ENCODE measurements around the gene JPH4. TPM values are rescaled to one million over a fixed set of nuclear protein-coding genes. Genes with fewer than 3 reads are reported as not detected.

JPH4 gene
- polyA plus RNA-seq, 3 donors = 2.2 to 4.1 (median 3.7) TPM

GRCh38 chr14:23605931-23606585, 27.5 kb upstream of the JPH4 start:
- H3K4me3 Mint-ChIP-seq = no peak overlapping the region
- H2AFZ ChIP-seq (ENCODE audit: insufficient read depth, low read depth, low read length, poor library complexity, severe bottlenecking) = no peak overlapping the region

DNA sequence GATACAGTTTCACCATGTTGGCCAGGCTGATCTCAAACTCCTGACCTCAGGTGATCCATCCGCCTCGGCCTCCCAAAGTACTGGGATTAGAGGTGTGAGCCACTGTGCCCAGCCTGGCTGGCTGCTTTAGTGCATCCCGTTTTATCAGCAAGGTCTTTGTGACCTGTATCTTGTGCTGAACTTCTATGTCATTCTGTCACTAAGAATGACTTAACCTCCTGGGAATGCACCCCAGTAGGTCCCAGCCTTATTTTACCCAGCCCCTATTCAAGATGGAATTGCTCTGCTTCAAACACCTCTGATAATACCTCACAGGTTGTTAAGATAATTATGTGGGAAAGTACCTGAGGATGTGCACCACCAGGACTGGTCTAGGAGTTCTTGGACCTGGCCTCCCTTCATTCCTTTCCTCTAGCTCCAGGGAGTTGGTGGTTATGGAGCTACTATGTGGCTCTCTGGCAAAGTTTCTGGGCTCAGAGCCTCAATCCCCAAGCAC, 26.1 kb upstream of the JPH4 start:
- H3K4me3 Mint-ChIP-seq = no peak overlapping the region
- H3K4me1 Mint-ChIP-seq = no peaks in the 10 kb centered on the region
- Histone ChIP-seq H4K20me1 (ENCODE audit: insufficient read depth, low read length) (no peaks in the 10 kb centered on the region), H3K36me3 (replicated peaks in 1 of 2; ENCODE audit: control insufficient read depth in 1 of 2, insufficient read depth in 2 of 2, low read length in 2 of 2) (no peaks in the 10 kb centered on the region), H3K9ac (ENCODE audit: insufficient read depth, low read length, poor library complexity, severe bottlenecking) (no peak overlapping the region), H3K9me3 (replicated peaks in 1 of 2; ENCODE audit: control insufficient read depth in 1 of 2, insufficient read depth in 1 of 2, low read length in 2 of 2) (no peaks in the 10 kb centered on the region), H2AFZ (ENCODE audit: insufficient read depth, low read depth, low read length, poor library complexity, severe bottlenecking) (no peak overlapping the region), H3K4me1 (ENCODE audit: control insufficient read depth in 1 of 2, insufficient read depth in 2 of 2, low read length in 2 of 2) (no peaks in the 10 kb centered on the region), H3K4me3 (replicated peaks in 1 of 3; ENCODE audit: low read depth in 2 of 3, low read length in 3 of 3) (no peak overlapping the region), H3K4me2 (replicated peaks; ENCODE audit: extremely low read depth, low read length, poor library complexity, severe bottlenecking) (no peak overlapping the region), H3K79me2 (ENCODE audit: insufficient read depth, low read length) (no peaks in the 10 kb centered on the region), H3K27me3 (ENCODE audit: control insufficient read depth in 2 of 2, insufficient read depth in 2 of 2, low read length in 2 of 2) (no peaks in the 10 kb centered on the region), H3K27ac (ENCODE audit: low read depth in 1 of 2, low read length in 2 of 2) (no peak overlapping the region)
- TF ChIP-seq, protein P1, sequence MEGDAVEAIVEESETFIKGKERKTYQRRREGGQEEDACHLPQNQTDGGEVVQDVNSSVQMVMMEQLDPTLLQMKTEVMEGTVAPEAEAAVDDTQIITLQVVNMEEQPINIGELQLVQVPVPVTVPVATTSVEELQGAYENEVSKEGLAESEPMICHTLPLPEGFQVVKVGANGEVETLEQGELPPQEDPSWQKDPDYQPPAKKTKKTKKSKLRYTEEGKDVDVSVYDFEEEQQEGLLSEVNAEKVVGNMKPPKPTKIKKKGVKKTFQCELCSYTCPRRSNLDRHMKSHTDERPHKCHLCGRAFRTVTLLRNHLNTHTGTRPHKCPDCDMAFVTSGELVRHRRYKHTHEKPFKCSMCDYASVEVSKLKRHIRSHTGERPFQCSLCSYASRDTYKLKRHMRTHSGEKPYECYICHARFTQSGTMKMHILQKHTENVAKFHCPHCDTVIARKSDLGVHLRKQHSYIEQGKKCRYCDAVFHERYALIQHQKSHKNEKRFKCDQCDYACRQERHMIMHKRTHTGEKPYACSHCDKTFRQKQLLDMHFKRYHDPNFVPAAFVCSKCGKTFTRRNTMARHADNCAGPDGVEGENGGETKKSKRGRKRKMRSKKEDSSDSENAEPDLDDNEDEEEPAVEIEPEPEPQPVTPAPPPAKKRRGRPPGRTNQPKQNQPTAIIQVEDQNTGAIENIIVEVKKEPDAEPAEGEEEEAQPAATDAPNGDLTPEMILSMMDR (IDR thresholded peaks at IDR 0.05) = no peak
- H3K9me3 Mint-ChIP-seq = peaks cover 0 to 6% (median 3%) of the 10 kb centered on the region in 7 donors
- peaks cover 2 to 3% (median 2%) of the 10 kb centered on the region in 3 donors for H3K27me3 Mint-ChIP-seq (ENCODE audit: low read depth in 3 of 3)
- no peak for DNase-seq
- no peaks in the 10 kb centered on the region for H3K36me3 Mint-ChIP-seq
- WGBS (ENCODE audit: insufficient coverage) = 100% methylated on average over 3 of the region's 3 CpGs
- H3K27ac Mint-ChIP-seq = peak overlapping the region in 1 of 7 donors; percentile 11
- intact Hi-C loops (cut with micrococcal nuclease) = no loop called here

More at GRCh38 chr14:23605931-23606585, 27.5 kb upstream of the JPH4 start:
- no peaks in the 10 kb centered on the region for H4K20me1 ChIP-seq (ENCODE audit: insufficient read depth, low read length)
- peaks cover 0 to 6% (median 2%) of the 10 kb centered on the region in 7 donors for H3K9me3 Mint-ChIP-seq
- no peak overlapping the region for H3K9ac ChIP-seq (ENCODE audit: insufficient read depth, low read length, poor library complexity, severe bottlenecking)
- TF ChIP-seq, protein P1 (IDR thresholded peaks at IDR 0.05) = no peak
- no peak overlapping the region for H3K4me3 ChIP-seq (replicated peaks in 1 of 3; ENCODE audit: low read depth in 2 of 3, low read length in 3 of 3)
- H3K4me2 ChIP-seq (replicated peaks; ENCODE audit: extremely low read depth, low read length, poor library complexity, severe bottlenecking) = no peak overlapping the region
- no peaks in the 10 kb centered on the region for H3K4me1 ChIP-seq (ENCODE audit: control insufficient read depth in 1 of 2, insufficient read depth in 2 of 2, low read length in 2 of 2)
- no peak overlapping the region for H3K27ac ChIP-seq (ENCODE audit: low read depth in 1 of 2, low read length in 2 of 2)
- H3K79me2 ChIP-seq (ENCODE audit: insufficient read depth, low read length) = no peaks in the 10 kb centered on the region
- WGBS (ENCODE audit: insufficient coverage) = 49% methylated on average over 3 of the region's 6 CpGs
- H3K36me3 Mint-ChIP-seq = no peaks in the 10 kb centered on the region
- no peak for DNase-seq
- H3K36me3 ChIP-seq (replicated peaks in 1 of 2; ENCODE audit: control insufficient read depth in 1 of 2, insufficient read depth in 2 of 2, low read length in 2 of 2) = no peaks in the 10 kb centered on the region
- H3K27ac Mint-ChIP-seq = peak overlapping the region in 1 of 7 donors; percentile 46
- H3K27me3 ChIP-seq (ENCODE audit: control insufficient read depth in 2 of 2, insufficient read depth in 2 of 2, low read length in 2 of 2) = no peaks in the 10 kb centered on the region
- H3K9me3 ChIP-seq (replicated peaks in 1 of 2; ENCODE audit: control insufficient read depth in 1 of 2, insufficient read depth in 1 of 2, low read length in 2 of 2) = no peaks in the 10 kb centered on the region
- H3K27me3 Mint-ChIP-seq (ENCODE audit: low read depth in 3 of 3) = peaks cover 2% of the 10 kb centered on the region in 3 donors
- intact Hi-C loops (cut with micrococcal nuclease) = no loop called here
- H3K4me1 Mint-ChIP-seq = peaks cover 5% of the 10 kb centered on the region

Measured in CD14-positive monocyte (primary cell).